GM12865 (cell line): ENCODE data around the gene OR51E2.

Source experiments
- DNase-seq: peaks from one replicate; pipeline ENCODE4 v3.0.0; 2010; ENCODE audit warnings: low read depth
- H3K4me3 ChIP-seq: 2 replicates; pipeline ENCODE4 v1.5.1; 2011; ENCODE audit warnings: mild to moderate bottlenecking, low read depth, low read length, control low read depth
- TF ChIP-seq, protein P1 (sequence below): IDR thresholded peaks from 2 replicates; pipeline ENCODE4 v1.5.1; 2011; ENCODE audit warnings: low read length, control low read depth, low read depth, inconsistent platforms; ENCODE audit not compliant: insufficient read depth; ENCODE audit errors: missing control alignments

OR51E2 gene

GRCh38 chr11:4680341-4680740 is 17.3 kb downstream of the OR51E2 start:
- no peak overlapping the region for H3K4me3 ChIP-seq
- TF ChIP-seq, protein P1, sequence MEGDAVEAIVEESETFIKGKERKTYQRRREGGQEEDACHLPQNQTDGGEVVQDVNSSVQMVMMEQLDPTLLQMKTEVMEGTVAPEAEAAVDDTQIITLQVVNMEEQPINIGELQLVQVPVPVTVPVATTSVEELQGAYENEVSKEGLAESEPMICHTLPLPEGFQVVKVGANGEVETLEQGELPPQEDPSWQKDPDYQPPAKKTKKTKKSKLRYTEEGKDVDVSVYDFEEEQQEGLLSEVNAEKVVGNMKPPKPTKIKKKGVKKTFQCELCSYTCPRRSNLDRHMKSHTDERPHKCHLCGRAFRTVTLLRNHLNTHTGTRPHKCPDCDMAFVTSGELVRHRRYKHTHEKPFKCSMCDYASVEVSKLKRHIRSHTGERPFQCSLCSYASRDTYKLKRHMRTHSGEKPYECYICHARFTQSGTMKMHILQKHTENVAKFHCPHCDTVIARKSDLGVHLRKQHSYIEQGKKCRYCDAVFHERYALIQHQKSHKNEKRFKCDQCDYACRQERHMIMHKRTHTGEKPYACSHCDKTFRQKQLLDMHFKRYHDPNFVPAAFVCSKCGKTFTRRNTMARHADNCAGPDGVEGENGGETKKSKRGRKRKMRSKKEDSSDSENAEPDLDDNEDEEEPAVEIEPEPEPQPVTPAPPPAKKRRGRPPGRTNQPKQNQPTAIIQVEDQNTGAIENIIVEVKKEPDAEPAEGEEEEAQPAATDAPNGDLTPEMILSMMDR = no peak
- DNase-seq = no peak

GRCh38 chr11:4677948-4678347 is 19.7 kb downstream of the OR51E2 start:
- H3K4me3 ChIP-seq = no peak overlapping the region
- TF ChIP-seq, protein P1 = no peak
- DNase-seq = no peak

DNA sequence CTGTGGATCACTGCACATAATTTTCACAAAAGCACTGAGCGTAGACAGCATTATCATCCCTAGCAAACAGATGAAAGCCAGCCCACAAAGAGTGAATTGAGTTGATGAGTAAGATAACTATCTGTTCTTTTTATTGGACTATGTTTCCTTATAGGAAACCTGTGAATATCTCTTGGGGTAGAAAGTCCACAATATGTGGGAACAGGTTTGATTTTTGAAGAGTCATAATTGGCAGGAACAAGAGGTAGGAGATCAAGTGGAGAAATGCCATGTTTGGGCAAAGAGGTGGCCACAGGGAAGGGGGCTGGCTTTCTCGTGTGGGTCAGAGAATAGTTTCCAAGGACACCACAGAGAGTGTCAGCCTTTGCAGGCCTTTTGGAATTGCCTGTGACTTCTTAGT is 23.9 kb downstream of the OR51E2 start:
- TF ChIP-seq, protein P1 = no peak
- DNase-seq = no peak
- H3K4me3 ChIP-seq = no peak overlapping the region

- DNase-seq = no peak
- TF ChIP-seq, protein P1 = no peak
- no peak overlapping the region for H3K4me3 ChIP-seq
Observed at GRCh38 chr11:4672470-4672869, 25.2 kb downstream of the OR51E2 start.

- no peak for DNase-seq
- no peak overlapping the region for H3K4me3 ChIP-seq
- TF ChIP-seq, protein P1 = no peak
Observed at GRCh38 chr11:4671741-4672140, 25.9 kb downstream of the OR51E2 start.

- no peak for DNase-seq
- TF ChIP-seq, protein P1 = no peak
- no peak overlapping the region for H3K4me3 ChIP-seq
Observed at GRCh38 chr11:4665424-4665823, 32.2 kb downstream of the OR51E2 start.

- no peak for DNase-seq
- TF ChIP-seq, protein P1 = no peak
Observed at GRCh38 chr11:4664786-4665185, 32.9 kb downstream of the OR51E2 start.

More at GRCh38 chr11:4664786-4665185, 32.9 kb downstream of the OR51E2 start:
- H3K4me3 ChIP-seq = no peak overlapping the region
